Activated T-helper 2 cell treated with anti-CD3 and anti-CD28 coated beads, Interferon-gamma antibody, Interleukin-2, Interleukin-4, amounts not matched to agents 10 μg/mL and 5 μg/mL and 100 μg/mL, durations not matched to agents 14 hours and 24 hours and 36 hours (primary cell): ENCODE data around the gene CCT6B. TPM values are rescaled to one million over a fixed set of nuclear protein-coding genes. Genes with fewer than 3 reads are reported as not detected.
A peak's percentile ranks its signal among the peaks of the same experiment; 100 is the strongest.

Experiments
- DNase-seq: peaks from one replicate; pipeline ENCODE4 v3.0.0; 2021; ENCODE audit warnings: low spot score
- H3K27ac Mint-ChIP-seq: one replicate; pipeline ENCODE4 v1.8.0; 2021; ENCODE audit warnings: mixed read lengths
- H3K27me3 Mint-ChIP-seq: one replicate; pipeline ENCODE4 v1.8.0; 2021; ENCODE audit warnings: low read depth, mixed read lengths
- H3K36me3 Mint-ChIP-seq: one replicate; pipeline ENCODE4 v1.8.0; 2021; ENCODE audit warnings: low read depth, mixed read lengths
- H3K4me1 Mint-ChIP-seq: one replicate; pipeline ENCODE4 v1.8.0; 2021; ENCODE audit warnings: low read depth, mixed read lengths
- H3K4me3 Mint-ChIP-seq: one replicate; pipeline ENCODE4 v1.8.0; 2021; ENCODE audit warnings: low read depth, mild to moderate bottlenecking, moderate library complexity, mixed read lengths
- H3K9me3 Mint-ChIP-seq: one replicate; pipeline ENCODE4 v1.8.0; 2021; ENCODE audit warnings: mixed read lengths
- intact Hi-C: fragments of 100-400 bp; cut with micrococcal nuclease; formaldehyde crosslinking; loops from one replicate; pipeline ENCODE4 v1.15.1; 2023
- total RNA-seq: library from RNA; stranded (reverse); gene quantifications from 2 replicates; pipeline ENCODE4 v1.2.3, GENCODE V29; 2022

Gene CCT6B
- total RNA-seq, 1 donor from 2014 or later: 1.5 TPM

DNA sequence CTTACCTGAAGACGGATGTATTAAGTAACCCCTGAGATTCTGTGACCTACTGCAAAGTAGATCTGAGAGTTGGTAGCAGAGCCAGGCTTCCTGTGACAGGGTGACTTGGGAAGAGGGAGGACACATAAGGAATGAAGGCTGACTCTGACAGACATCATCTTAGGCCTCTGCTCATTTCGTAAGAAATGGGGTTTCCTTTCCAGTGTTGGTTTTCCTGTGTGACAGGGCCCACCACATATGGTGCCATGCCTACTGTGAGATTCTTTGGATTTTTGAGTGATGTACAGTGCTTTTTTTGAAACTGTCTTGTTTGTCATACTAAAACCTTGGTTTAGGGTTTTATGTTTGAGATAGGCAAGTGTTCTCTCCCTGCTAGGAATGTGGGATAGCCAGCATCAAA, 31.8 kb upstream of the CCT6B start:
- Mint-ChIP-seq H3K4me1 (peaks cover 9% of the 10 kb centered on the region), H3K36me3 (peaks cover 79% of the 10 kb centered on the region), H3K4me3 (no peak overlapping the region), H3K27ac (no peak overlapping the region), H3K9me3 (no peaks in the 10 kb centered on the region), H3K27me3 (no peaks in the 10 kb centered on the region)
- intact Hi-C loops: no loop called here
- no peak for DNase-seq

DNA sequence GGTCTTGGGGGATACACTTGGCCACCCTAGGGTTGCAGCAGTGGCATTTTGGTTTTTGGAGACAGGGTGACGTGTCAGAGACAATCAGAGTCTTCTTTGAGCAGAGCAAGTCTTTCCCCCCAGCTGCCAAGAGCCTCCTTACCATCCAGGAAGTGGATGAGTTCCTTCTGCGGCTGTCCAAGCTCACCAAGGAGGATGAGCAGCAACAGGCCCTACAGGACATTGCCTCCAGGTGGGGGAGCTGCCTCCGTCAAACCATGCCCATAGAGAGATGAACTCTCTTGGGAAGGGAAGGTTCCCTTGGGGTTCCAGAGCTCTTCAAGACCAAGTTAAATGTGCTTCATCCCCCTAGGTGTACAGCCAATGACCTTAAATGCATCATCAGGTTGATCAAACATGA, 30.3 kb upstream of the CCT6B start:
- H3K4me1 Mint-ChIP-seq: peaks cover 9% of the 10 kb centered on the region
- no peak overlapping the region for H3K27ac Mint-ChIP-seq
- no peaks in the 10 kb centered on the region for H3K27me3 Mint-ChIP-seq

DNA sequence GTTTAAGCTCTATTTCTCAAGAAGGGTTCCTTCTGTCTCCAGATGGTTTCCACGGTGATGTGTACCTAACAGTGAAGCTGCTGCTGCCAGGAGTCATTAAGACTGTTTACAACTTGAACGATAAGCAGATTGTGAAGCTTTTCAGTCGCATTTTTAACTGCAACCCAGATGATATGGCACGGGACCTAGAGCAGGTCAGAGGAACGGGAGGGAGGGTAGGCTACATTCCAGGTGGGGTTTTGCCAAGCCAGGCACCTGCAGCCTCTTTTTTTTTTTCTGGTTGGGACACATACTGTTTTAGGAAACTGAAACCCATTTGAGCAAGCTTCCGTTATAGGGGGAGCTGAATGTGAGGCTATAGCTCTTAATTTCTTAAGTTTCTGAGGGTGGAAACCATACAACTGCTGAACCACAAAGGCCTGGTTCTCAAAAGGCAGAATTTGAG, 29.7 kb upstream of the CCT6B start:
- intact Hi-C loops: no loop called here
- H3K27ac Mint-ChIP-seq: no peak overlapping the region

More for the DNA sequence above, 30.3 kb upstream of the CCT6B start:
- H3K9me3 Mint-ChIP-seq: no peaks in the 10 kb centered on the region
- no peak for DNase-seq
- no peak overlapping the region for H3K4me3 Mint-ChIP-seq
- peaks cover 84% of the 10 kb centered on the region for H3K36me3 Mint-ChIP-seq
- intact Hi-C loops: no loop called here

DNA sequence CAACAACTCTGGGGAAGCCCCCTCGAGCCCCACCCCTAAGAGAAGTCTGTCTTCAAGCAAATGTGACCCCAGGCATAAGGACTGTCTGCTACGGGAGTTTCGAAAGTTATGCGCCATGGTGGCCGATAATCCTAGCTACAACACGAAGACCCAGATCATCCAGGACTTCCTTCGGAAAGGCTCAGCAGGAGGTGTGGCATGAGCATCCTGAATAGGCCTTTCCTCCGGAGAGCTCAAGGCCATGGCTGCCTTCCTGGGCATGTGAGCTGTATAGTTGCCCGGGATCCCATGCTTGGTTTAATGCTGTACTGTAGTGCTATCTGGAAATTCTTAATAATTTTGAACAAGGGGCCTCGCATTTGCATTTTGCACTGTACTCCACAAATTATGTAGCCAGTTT, 28.2 kb upstream of the CCT6B start:
- peaks cover 80% of the 10 kb centered on the region for H3K36me3 Mint-ChIP-seq
- DNase-seq: no peak
- H3K9me3 Mint-ChIP-seq: no peaks in the 10 kb centered on the region
- no peaks in the 10 kb centered on the region for H3K27me3 Mint-ChIP-seq
- H3K4me1 Mint-ChIP-seq: peaks cover 9% of the 10 kb centered on the region
- intact Hi-C loops: no loop called here
- H3K27ac Mint-ChIP-seq: no peak overlapping the region
- H3K4me3 Mint-ChIP-seq: no peak overlapping the region

More for the DNA sequence above, 29.7 kb upstream of the CCT6B start:
- Mint-ChIP-seq H3K27me3 (no peaks in the 10 kb centered on the region), H3K4me1 (peaks cover 9% of the 10 kb centered on the region), H3K4me3 (no peak overlapping the region), H3K9me3 (no peaks in the 10 kb centered on the region), H3K36me3 (peaks cover 84% of the 10 kb centered on the region)
- no peak for DNase-seq

DNA sequence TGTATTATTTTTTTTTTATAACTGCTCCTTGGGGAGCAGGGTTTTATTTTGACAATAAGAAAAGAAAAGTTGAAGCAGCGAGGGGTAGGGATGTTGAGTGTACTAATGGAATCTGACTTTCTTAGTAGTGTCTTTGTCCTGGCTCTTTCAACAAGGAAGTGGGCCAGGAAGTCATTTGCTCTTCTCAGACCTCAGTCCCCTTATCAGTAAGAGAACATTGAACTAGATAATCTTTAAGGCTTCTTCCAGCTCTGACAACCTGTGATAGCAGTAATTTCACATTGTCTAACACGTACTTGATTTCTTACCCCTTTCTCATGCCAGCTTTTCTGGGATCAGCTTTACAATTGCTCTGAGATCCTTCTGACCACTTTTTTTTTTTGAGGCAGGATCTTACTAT, 27.4 kb upstream of the CCT6B start:
- no peaks in the 10 kb centered on the region for H3K9me3 Mint-ChIP-seq
- DNase-seq: no peak
- peaks cover 82% of the 10 kb centered on the region for H3K36me3 Mint-ChIP-seq
- H3K27me3 Mint-ChIP-seq: no peaks in the 10 kb centered on the region
- H3K4me3 Mint-ChIP-seq: no peak overlapping the region
- H3K27ac Mint-ChIP-seq: no peak overlapping the region
- peaks cover 16% of the 10 kb centered on the region for H3K4me1 Mint-ChIP-seq
- intact Hi-C loops: no loop called here

DNA sequence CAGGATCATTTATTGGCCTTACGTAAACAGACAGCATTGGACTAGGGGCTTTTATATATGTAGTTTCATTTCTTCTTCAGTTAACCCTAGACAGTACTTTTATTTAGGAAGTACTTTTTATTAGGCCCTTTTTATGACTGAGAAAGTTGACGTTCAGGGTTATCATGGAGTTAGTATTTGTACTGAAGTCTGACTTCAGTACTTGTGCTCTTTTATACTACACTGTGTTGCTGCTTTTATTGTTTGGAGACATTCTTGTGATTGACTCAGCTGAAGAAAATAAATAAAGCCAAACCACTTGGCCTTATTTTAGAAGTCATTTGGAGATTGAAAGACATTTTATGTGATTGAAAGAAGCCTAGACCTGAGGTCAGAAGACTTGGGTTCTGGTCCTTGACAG, 26.0 kb upstream of the CCT6B start:
- Mint-ChIP-seq H3K4me1 (peaks cover 23% of the 10 kb centered on the region), H3K36me3 (peaks cover 77% of the 10 kb centered on the region), H3K27me3 (no peaks in the 10 kb centered on the region), H3K4me3 (no peak overlapping the region), H3K27ac (no peak overlapping the region), H3K9me3 (no peaks in the 10 kb centered on the region)
- DNase-seq: no peak
- intact Hi-C loops: no loop called here

DNA sequence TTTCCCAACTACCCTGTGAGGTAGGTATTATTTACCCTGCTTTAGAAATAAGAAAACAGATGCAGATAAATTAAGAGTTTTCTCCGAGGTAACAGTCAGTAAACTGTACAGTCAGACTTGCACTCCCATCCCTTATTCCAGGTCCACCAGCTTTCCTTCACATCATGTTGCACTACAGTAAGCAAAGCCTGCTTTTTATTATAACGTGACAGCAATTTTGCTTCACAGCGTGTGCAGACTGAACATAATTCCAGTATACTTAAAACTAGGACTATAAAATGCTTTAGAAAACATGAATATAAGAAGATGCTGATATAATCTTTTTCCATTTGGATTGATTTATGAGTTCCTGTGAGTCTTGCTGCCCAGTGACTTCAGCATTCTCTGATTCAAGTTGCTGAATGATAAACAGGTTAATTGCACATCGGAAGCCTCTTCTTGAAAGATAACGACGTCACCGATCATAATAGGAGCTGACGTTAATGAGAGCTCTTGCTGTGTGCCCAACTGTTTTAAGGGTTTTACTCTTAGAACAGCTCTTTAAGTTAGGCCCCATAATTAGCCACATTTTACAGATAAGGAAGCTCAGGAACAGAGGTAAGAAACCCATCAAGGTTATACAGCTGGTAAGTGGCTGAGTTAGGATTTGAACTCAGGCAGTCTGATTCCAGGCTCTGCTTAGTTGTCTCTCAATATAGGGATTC, 20.4 kb upstream of the CCT6B start:
- intact Hi-C loops: loop anchor here (1.0 to 5.0 kb wide), 6 partner anchors 20 to 779 kb away; partner anchors contain the start of genes CCT6B, RAD51D, RFFL and ZNF830
- DNase-seq: no peak
- H3K4me1 Mint-ChIP-seq: peaks cover 36% of the 10 kb centered on the region

DNA sequence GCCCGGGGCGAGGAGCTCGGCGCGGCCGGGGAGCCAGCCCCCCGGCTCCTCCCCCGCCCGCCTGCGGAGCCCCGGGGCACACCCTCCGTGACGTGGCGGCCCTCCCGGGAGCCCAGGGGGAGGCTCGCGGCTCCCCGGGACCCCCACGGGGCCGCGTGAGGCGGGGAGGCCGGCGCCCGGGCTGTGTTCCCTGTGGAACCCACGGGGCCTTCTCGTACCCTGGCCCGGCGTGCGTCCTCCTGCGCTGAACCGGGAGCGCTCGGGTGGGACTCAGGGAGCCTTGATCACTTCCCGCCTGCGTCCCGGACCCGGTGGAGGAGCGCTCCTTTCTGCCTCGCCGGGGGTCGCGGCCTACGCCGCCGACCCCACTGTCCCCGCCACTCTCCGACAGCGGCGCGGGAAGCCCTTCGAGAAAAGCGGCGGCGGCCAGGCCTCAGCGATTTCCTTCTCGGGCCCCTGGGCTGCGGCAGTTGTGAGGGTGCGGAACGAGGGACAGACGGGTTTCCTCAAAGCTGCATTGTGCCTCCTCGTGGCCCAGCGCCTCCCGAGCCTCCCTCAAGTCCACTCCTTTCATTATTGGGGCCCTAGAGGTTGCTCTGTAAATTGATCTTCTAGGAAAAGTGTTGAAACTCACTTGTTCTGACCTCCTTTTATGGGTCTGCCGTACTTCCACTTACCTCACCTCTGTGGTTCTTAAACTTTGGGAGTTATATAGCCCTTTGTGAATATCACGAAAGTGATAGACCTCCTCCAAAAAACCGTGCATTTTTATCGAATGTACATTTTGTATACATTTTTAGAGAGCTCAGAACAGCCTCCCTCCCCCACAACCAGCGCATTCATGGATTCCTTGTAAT, 19.6 kb upstream of the CCT6B start:
- Mint-ChIP-seq H3K9me3 (no peaks in the 10 kb centered on the region), H3K27me3 (no peaks in the 10 kb centered on the region), H3K4me3 (peak overlapping the region; percentile 94), H3K27ac (peak overlapping the region; percentile 96), H3K4me1 (peaks cover 39% of the 10 kb centered on the region), H3K36me3 (peaks cover 26% of the 10 kb centered on the region)
- intact Hi-C loops: loop anchor here (1.0 to 5.0 kb wide), 6 partner anchors 20 to 779 kb away; partner anchors contain the start of genes CCT6B, RAD51D, RFFL and ZNF830
- DNase-seq: peak; percentile 74

More for the DNA sequence above, 20.4 kb upstream of the CCT6B start:
- Mint-ChIP-seq H3K36me3 (peaks cover 34% of the 10 kb centered on the region), H3K27me3 (no peaks in the 10 kb centered on the region), H3K9me3 (no peaks in the 10 kb centered on the region), H3K4me3 (peak overlapping the region; percentile 94), H3K27ac (peak overlapping the region; percentile 96)

DNA sequence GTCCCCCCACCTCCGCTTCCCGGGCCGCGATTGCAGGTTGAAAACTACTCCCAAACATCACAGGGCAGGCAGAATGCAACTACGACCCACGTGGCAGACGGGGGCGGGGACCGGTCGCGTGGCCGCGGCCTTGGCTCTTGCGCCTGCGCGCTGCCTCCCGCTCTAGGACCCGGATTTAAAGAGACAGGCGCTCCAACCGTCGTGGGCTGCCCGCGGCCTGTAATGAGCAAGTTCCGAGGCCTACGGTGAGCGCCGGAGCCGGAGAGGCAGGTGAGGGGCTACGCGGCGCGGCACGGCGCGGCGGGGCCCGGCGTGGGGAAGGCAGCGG, 19.1 kb upstream of the CCT6B start, which contains the start of gene LIG3:
TSS of gene LIG3 (plus strand) at position 160 of the 328 bp plus-strand sequence. CDS start 2,494 bp downstream, outside the sequence.
- peak; percentile 93 for DNase-seq
- intact Hi-C loops: loop anchor here (2.0 to 5.0 kb wide), 4 partner anchors 82 to 778 kb away; partner anchors contain the start of genes RAD51D and RFFL
- Mint-ChIP-seq H3K9me3 (no peaks in the 10 kb centered on the region), H3K36me3 (peaks cover 25% of the 10 kb centered on the region), H3K27ac (peak within 1 kb of the TSS; percentile 96), H3K27me3 (no peaks in the 10 kb centered on the region), H3K4me3 (peak within 1 kb of the TSS; percentile 94), H3K4me1 (peaks cover 43% of the 10 kb centered on the region)

DNA sequence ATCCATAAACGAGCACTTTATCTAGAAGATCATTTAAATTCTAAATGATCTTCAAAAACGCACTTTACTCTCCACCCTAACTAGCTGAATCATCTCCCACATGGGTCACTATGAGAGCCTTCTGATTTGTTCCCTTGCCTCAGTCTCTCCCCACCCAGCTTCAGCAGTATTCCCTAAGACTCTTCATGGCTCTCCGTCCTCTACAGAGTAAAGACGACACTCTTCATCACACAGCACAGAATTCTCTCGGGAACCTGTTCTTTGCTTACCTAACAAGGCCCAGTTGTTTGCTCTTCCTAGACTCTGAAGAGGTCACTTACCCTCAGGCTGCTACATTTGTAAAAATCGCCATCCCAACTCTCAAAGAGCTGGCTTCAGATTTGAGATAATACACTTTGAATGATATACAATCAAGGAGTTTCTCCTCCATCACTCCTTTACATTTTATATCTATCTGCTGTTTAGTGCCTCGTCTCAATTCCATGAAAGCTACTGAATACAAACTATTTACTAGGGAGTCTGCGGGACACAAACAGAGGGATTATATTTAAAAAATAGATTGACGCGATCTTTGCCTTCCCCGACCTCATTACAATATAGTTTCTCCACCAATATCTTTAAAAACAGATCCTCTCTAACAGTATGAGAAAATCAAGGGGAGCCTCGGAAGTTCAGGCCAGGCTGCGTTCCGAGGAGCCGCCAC, 18.5 kb upstream of the CCT6B start:
- Mint-ChIP-seq H3K4me1 (peaks cover 49% of the 10 kb centered on the region), H3K27me3 (no peaks in the 10 kb centered on the region), H3K9me3 (no peaks in the 10 kb centered on the region)

DNA sequence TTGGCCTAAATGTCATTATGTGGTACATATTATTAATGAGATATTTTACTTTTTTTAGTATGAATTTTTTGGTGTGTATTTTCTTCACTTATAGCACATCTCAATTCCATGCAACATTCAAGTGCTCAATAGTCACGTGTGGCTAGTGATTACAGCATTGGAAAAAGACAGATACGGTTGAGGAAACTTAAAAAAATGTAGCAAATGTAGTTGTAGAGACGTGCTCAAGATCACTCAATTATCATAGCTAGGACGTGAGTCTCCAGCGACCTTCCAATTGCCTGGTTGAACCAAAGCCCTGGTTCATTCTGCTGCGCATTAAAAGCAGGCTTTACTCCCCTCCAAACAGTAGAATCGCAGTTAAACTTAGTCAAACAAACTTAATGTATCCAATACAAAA, 17.9 kb upstream of the CCT6B start:
- Mint-ChIP-seq H3K36me3 (peaks cover 17% of the 10 kb centered on the region), H3K27ac (no peak overlapping the region), H3K4me3 (peak overlapping the region; percentile 93), H3K27me3 (no peaks in the 10 kb centered on the region), H3K4me1 (peaks cover 52% of the 10 kb centered on the region), H3K9me3 (no peaks in the 10 kb centered on the region)
- no peak for DNase-seq
- intact Hi-C loops: no loop called here

More for the DNA sequence above, 18.5 kb upstream of the CCT6B start:
- peaks cover 22% of the 10 kb centered on the region for H3K36me3 Mint-ChIP-seq
- H3K4me3 Mint-ChIP-seq: peak overlapping the region; percentile 93
- H3K27ac Mint-ChIP-seq: peak overlapping the region; percentile 96
- no peak for DNase-seq
- intact Hi-C loops: loop anchor here (2.0 to 5.0 kb wide), 4 partner anchors 83 to 778 kb away; partner anchors contain the start of genes RAD51D and RFFL
